ENCODE measurements around the gene SEMA5B.

Gene SEMA5B

DNA sequence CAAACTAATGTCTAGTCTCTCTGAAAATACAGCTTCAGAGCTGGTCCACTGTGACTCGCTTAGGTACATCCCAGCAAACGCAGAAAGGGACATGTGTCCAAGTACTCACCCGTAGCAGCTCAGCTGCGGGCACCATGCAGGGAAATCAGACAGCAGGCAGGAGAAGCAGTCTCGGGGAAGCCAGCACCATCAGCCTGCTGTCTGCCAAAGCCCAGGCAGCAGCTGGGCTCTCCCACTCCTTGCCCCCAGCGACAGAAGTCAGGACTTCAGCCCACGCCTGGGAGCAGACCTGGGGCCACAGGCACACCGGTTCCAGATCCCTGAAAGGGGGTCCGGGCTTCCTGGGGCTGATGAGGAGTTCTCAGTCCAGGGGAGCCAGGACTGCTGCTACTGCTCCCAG lies 34.9 kb downstream of the SEMA5B start:
- no peak for DNase-seq (ENCODE audit: low spot score)

DNA sequence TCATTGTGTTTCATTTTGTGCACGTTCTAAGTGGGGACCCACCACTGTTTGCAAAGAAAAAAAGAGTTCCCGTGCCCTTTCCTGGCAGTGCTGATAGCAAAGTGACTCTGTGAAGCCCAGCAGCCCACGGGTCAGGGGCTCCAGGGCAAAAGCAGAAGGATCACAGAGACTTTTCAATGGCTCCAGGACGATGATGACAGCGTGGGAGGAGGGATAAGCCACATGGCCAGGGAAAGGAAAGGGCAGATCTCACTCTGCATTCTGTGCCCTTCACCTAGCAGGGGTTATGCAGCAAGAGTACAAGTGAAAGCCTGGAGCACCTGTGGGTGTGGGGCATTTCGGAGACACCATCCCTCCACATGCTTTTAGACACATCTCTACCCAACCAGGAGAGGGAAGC lies 35.4 kb downstream of the SEMA5B start:
- DNase-seq (ENCODE audit: low spot score): no peak

DNA sequence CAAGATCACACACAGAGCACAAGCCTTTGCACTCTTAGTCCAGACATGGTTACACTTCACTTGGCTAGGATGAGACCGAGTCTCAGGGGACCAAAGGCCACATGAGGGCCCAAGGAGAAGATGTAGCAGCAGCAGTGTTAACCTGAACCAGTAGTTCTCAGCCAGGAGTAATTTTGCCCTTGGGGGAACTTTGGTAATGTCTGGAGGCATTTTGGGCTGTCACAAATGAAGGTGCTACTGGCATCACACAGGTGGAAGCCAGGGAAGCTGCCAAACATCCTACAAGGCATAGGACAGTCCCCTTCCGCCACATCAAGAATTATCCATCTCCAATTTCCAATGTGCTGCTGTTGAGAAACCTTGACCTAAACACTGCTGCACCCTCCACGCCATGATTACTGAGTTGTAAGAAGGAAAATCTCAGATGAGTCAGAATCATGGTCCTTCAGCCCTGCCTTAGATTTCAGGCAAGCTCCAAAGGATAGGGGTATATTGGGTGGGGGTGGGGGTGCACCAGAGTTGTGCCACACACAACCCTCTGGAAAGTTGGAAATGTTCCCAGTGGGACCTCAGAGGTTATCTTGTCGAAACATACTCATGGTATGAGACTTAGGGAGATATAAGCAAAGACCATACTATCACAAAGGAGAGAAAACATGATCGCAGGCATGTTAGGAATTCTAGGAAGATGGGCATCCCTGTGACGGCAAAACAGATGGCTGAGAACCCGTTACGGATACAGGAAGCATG lies 36.2 kb downstream of the SEMA5B start:
- no peak for DNase-seq (ENCODE audit: low spot score)

DNA sequence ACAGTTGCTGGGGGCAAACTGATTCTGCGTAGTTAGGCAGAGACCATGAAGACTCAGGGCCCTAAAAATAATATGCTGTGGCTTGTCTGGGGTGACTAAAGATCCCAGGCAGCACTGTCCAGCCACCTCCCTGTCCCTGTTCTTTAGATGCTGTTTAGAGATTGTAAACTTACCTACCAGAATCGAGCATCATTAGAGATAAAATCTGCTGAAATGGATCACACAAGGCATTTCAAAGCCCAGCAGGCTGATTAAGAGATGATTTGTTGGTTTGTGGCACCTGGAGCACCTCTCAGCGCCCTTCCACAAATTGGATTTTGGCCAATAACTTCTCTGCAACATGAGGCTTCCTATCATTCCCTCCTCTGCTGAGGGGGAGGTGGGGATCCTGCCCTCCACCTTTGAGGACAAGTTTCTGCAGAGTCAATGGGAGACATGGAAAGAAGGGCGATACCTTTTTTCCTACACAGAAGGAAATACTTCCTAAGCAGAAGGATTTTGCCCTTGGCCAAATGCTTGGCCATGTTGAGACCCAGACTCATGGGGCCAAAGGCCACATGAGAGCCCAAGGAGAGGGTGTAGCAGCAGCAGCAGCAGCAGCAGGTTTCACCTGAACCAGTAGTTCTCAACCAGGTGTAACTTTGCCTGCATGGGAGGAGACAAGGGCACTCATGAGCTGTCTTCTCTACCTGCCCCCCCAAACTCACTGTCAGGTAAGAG lies 37.5 kb downstream of the SEMA5B start:
- DNase-seq (ENCODE audit: low spot score): no peak

DNA sequence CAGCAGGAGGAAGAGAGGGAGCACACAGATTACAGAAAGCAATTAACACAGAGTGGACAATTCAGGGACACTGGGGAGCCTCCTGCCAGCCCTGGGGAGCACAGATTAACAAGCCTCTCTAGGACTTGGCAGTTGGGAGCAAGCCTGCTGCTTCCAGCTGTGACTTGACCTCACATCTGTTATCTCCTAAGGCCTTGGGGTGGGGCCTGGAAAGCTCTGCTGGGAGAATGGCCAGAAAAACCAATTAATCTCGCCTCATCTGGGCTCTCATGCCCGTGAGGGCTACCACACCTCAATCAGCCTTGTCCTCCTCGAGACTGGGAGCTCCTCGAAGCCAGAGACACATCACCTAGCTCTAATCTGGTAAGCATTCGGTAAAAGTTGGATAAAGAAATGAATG lies 39.1 kb downstream of the SEMA5B start:
- DNase-seq (ENCODE audit: low spot score): no peak

DNA sequence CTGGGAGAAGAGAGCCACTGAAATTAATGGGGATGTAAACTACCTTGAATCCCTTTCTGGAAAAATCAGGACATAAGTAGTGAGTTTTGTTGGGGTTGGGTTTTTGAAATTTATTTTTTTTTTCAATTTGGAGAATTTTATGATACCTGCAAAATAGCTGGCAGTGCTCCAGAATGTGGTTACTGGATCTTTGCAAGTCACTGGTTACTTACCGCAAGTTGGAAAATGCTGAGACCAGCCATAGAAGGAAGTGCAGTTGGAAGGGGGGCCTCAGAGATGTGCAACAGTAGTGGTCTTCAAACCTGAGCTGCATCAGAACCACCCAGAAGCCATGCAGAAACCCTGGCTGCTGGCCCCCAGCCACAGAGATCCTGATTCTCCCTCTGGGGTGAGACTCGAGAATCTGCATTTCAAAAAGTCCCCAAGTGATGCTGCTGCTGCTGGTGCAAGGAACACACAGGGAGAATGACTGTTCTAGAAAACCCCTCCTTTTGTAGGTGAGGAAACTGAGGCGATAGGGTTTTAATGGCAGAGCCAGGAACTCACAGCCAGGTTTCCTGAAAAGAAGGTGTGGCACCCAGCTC lies 39.7 kb downstream of the SEMA5B start:
- no peak for DNase-seq (ENCODE audit: low spot score)

DNA sequence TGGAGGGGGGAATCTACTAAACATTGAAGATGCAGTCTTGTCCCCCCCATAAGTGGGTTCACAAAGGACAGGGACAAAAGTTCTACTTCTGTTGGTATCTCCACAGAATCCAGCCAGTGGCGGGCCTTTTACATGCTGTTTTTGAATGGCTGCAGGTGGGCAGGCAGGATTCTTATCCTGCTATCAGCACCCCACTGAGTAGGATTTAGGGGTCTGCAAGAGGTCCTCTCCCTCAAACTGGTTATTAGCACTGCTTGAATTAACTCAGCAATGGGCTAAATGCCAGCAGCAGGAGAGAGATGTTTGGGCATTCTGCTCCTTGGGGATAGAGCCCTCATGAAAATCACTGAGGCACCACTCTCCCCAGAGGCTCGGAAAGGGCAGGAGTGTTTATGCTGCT lies 40.3 kb downstream of the SEMA5B start:
- no peak for DNase-seq (ENCODE audit: low spot score)

DNA sequence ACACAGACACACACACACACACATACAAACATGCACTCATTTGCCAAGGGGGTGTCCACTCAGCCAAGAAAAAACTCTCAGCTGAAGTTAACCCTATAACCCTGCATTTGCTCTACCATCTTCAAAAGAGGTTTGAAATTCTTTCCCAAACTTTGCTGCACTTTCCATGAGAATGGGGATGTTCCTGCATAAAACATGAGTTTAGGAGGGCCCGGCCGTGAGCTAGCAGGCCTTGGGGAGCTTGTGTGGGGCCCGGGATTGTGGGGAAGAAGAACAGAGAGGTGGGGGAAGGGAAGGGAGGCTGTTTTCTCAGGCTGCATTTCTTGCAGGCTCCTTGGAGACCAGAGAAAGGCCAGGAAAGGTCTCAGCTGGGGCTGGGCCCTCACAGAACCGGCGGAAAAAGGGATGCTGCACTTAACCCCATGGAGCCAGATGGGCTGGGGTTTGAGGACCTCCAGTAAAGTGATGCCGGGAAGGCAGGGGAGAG lies 40.8 kb downstream of the SEMA5B start:
- DNase-seq (ENCODE audit: low spot score): no peak

DNA sequence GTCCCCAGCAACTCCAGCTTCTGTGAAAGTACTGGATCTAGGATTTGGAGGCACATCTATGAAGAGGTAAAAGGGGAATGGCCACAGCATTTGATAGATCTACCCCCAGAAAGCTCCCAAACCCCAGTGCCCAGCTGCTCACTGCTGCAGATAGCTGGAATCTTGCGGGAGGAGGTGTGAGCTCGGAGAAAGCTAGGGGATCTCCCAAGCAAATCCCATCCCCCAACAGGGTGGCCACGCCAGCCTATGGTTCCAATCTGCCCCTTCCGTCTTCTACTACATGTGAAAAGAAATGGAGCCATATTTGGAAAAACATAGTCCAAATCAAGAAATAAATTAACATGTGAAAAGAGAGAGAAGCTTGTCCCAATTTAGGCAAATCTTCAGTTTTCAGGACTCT lies 42.0 kb downstream of the SEMA5B start:
- no peak for DNase-seq (ENCODE audit: low spot score)

DNA sequence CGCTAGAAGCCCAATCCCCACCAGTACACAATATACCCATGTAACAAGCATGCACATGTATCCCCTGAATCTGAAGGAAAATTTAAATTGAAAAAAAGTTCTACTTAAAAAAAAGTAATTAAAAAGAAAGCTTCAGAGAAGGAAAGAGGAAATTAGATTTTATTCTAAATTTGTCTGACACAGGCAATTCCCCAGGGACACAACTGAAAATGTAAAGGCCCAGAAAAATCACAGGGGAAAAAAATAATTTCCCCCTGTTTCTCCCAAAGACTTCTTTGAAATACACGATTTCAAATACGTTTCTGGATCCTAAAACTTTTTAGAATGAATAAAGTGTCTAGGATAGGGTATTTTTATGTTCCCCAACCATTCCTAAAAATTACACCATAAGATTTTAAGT lies 42.9 kb downstream of the SEMA5B start:
- DNase-seq (ENCODE audit: low spot score): no peak

DNA sequence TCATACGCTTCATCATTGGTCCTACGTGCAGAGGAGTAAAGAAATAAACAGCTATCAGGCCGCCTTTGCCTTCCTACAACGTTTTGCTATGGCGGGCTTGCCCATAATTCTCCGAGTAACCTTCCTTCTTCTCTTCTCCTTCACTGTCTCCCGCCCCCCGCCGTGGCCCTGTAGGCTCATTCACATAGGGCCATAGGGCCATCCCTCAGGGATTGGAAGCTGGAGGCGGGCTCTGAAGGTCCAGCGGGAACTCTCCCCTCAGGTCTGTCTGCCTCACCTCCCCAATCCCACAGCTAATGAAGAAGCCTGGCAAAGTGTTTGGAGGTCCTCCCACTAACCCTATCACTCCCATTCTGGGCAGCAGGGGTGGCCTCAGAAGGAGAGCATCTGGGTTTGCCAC lies 43.6 kb downstream of the SEMA5B start:
- DNase-seq (ENCODE audit: low spot score): no peak

DNA sequence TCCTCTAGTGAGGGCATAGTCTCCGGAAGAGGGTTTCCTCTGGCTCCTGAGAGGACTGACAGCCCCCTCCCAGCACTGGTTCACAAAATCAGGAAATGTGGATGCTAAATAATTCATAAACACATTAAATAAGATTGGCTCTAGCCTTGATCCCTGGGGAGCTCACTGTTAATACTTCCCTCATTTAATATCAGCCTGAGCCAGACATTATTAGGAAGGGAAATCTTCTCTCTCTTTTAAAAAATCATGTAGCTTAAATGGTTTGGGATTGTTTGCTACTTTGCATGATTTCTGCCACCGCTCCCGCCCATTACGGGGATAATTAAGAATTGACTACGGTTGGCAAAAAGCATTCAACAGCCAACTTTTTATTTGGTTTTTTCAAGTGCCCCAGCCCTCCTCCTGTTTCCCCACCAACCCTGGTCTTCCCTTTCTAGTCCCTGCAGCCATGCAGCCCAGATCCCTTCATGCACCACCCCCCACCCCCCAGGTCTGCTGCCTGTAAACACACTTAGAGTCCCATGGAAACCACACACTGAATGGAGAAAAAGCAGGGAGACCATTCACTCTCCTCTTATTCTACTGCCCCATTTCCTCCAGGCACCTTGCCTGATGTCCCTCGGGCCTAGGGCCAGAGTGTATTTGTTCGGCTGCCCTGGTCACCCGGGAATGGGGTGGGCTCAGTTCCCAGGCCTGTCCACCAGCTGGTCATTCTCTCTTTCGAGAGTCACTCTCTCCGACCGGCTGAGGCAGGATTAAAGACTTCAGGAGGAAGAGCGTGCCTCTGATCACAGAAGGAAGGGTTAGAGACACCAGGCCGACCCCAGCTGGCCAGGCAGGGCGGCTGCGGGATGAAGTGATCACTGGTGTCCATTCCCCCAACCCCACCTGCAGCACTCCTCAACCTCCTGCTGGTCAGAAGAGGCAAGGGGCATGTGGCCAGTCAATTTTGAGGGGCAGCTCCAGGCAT lies 45.1 kb downstream of the SEMA5B start:
- DNase-seq (ENCODE audit: low spot score): no peak

DNA sequence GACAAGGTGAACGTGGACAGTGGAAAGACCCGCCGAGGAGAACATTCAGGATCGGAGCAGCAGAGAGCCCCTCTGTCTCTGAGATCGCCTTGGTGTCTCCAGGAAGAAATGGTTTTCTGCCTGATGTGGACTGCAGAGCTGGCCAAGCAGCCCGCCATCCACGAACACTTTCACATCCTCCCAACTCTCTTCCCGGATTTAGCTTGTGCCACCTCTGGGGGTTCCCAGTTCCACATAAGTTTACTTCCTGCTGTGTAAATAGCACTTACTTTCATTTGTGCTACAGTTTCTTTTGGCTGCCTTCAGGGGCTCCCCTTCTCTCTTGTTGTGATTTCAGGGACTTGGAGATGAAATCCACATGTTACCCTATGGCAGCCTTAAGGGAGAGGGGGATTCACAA lies 48.4 kb downstream of the SEMA5B start:
- no peak for DNase-seq (ENCODE audit: low spot score)

DNA sequence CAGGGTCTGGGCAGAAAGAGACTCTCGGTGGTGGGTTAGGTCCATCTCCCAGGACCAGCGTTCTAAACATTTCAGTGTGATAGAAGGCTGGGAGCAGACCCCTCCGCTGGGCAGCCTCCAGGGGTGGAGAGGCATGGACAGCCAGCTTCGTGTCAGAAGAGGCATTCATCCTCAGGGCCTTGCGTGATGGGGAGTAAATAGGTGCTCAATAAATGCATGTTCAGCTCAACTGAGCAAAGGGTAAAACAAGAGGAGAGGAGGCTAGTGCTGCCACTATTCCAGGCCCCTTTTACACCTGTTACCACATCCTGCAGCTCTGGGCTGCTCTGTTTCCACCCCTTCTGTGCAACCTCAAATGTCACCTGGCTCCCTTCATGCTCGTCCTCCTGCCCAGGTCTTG lies 49.0 kb downstream of the SEMA5B start:
- no peak for DNase-seq (ENCODE audit: low spot score)

DNA sequence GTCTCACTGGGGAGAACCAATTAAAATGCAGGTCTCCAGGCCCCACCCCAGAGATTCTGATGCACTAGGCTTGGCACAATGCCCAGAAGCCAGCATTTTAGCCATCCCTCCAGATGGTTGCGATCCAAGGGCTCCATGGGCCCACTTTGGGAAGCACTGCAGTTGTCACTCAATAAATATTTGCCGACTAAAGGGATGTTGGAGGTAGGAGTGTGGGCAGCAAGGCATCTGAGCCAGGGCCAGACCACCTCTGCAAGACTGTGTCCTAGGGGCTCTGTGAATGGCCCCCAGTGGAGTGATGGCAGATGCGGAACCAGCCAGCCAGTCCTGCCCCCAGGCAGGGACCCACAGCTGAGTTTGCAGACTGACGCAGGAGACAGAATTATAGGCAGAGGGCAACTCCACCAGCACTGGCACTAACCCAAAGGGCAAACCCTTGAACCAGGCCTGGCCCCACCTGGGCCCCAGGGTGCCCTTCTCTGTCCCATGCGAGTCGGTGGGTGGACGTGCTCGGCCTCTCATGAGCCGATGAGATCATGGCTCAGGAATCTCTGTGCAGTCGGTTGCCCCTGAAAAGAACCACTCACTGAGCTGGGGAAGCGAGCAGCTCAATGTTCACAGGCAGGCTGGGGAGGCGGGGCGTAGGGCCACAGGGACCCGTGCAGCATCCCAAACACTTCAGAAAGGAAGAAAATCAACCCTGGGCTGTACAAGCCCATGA lies 49.7 kb downstream of the SEMA5B start:
- DNase-seq (ENCODE audit: low spot score): no peak

DNA sequence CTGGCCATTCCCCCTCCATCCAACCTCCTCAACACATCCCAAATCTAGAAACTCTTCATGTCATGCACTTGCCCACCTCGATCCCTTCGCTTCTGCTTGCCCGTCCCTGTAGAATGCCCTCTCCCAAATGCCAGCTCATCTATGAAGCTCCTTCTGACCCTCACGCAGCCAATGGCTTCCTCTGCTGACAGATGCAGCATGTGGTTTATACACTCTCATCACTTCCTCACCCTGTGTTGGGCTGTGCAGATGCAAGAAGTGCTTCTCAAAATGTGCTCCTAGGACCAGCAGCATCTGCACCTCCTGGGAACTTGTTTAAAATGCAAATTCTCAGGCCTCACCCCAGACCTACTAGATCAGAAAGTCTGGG lies 51.7 kb downstream of the SEMA5B start:
- DNase-seq (ENCODE audit: low spot score): no peak

DNA sequence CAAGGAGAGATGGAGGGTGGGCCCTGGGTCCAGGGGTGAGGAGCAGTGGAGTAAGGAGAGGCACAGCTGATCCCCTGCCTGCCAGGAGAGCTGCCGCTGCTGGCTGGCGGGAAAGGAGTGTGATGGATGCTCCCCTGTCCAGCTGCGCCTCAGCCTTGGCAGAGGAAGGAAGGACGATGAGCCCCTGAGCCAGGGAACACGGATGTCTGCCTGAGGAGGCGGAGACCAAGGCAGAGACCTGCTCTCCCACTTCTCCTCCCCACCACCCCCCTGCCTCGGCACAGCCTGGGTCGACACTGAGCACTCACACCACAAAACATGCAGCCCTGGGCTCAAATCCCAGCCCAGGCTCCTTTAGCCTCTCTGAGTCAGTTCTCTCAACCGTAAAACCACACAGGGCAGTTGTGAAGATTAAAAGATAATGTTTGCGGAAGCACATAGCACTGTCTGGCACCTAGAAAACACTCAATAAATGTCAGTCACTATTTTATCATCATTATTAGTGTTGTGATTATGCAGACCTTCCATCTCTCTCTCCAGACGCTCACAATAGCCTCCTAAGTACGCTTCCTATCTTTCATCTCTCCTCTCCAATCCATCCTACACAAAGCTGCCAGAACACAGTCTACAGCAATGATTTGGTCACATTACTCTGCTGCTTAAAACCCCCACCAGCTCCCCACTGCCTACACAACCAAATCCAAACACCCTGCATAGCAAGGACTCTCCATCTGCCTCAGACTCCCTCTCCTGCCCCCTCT lies 52.2 kb downstream of the SEMA5B start:
- DNase-seq (ENCODE audit: low spot score): no peak

DNA sequence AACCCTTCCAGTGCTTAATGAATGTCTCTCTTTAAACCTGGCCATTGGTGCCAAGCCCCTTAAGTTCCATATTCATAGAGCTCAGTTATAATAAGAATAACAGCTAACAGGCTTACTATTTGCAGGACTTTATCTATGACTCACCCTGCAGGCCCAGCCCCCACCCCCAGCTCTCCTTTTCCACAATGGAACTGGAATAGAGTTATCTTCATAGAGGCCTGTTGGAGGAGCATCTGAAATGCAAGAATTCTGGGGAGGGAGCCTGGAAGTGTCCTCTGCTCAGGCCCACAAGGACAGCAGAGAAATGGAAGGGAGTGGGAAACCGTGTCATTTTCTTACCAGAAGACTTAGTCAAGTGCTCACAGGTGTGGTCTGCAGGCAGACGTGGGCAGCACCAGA lies 52.8 kb downstream of the SEMA5B start:
- no peak for DNase-seq (ENCODE audit: low spot score)

DNA sequence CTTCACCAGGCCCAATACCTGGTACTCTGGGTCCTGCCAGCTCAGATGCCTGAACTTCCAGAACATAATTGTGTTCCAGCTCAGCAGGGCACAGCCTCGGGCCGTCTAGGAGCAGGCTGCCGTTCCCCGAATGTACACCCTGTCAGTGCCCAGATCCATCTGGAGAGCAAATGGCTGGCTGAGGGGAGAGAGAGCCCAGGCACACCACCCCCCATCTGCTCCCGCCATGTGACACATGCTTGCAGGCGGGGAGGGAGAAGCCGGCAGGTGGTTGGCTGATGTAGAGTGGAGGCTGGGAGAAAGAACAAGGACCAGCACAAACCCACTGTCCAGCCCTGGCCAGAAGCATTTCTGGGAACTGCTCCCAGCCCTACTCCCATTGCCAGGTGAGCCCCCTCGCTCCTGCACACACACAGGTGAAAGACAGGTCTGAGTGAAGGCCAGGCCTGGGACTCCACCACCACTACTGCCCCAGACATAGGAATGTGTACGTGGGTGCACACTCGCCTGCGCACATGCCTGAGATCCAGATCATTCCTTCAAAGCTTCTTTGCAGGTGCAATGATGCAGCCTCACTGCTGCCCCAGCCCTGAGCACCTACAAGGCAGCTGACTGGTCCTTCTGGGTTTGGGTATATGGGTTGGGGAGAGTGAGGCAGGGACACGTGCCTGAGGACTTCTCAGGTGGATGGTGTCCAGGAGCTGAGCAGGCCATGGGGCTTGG lies 53.5 kb downstream of the SEMA5B start:
- no peak for DNase-seq (ENCODE audit: low spot score)

DNA sequence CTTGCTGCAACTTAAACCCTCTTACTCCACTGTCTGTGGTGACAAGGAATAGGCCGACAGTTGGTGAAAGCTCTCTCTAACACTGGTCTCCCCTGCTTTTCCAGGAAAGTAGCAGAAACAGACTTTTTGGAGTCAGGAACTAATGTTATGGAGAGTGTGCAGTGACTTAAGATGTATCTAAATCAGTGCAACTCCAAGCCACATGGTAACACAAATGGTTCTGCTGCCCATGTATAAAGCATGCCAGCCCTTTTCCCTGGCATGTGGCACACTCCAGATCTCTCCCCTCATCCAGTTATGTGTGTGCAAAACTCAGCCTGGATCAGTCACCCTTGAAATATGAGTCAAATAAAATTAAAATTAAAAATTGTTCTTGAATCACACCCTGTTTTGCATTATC lies 55.4 kb downstream of the SEMA5B start:
- DNase-seq (ENCODE audit: low spot score): no peak

Data from CD4-positive, alpha-beta T cell treated with Interleukin-6 at 100 ng/mL for 8 hours (primary cell).